Ectodermal cell (in vitro differentiated cells): ENCODE data around the gene PRDM8.

Experiments
- H3K27ac ChIP-seq: 2 replicates; pipeline ENCODE4 v1.7.0; 2013; ENCODE audit warnings: mild to moderate bottlenecking, low read depth, low read length; ENCODE audit not compliant: insufficient read depth, poor library complexity, severe bottlenecking
- H3K27me3 ChIP-seq: 2 replicates; pipeline ENCODE4 v1.7.0; 2013; ENCODE audit warnings: mild to moderate bottlenecking, low read length; ENCODE audit not compliant: insufficient read depth, control insufficient read depth, poor library complexity, severe bottlenecking
- H3K36me3 ChIP-seq: one replicate; pipeline ENCODE4 v1.7.0; 2013; ENCODE audit warnings: low read length; ENCODE audit not compliant: control insufficient read depth, insufficient read depth
- H3K4me1 ChIP-seq: one replicate; pipeline ENCODE4 v1.7.0; 2013; ENCODE audit warnings: low read length; ENCODE audit not compliant: control insufficient read depth, insufficient read depth
- H3K4me3 ChIP-seq: 2 replicates; pipeline ENCODE4 v1.7.0; 2013; ENCODE audit warnings: low read depth, low read length, control low read depth; ENCODE audit not compliant: insufficient read depth
- H3K9me3 ChIP-seq: 2 replicates; pipeline ENCODE4 v1.7.0; 2013; ENCODE audit warnings: mild to moderate bottlenecking, low read length, moderate library complexity; ENCODE audit not compliant: control insufficient read depth
- WGBS, 2 experiments: methylation state at CpG; one replicate each; pipeline ENCODE4 v1.1.7; 2013; ENCODE audit warnings: missing lambda C conversion rate in 2 of 2; 5-methylcytosine and 5-hydroxymethylcytosine counted together

PRDM8 gene

DNA sequence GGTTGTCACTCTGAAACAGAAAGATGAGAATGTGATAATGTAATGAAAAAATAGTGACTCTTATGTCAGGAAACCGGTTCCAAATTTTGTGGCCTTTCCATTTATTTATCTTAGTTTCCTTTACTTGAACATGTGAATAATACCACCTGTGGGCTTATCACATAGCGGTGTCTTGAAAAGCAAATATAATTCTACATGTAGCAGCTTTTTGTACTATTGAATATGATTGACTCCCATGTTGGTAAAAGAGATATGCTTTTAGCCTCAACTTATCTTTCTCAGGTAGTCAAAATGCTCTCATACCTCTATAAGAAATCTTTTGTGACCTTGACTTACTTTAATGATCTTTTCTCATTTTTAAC is 12.0 kb downstream of the PRDM8 start:
- Histone ChIP-seq H3K27ac (no peak overlapping the region), H3K4me3 (no peak overlapping the region), H3K4me1 (no peaks in the 10 kb centered on the region), H3K27me3 (peaks cover 86% of the 10 kb centered on the region), H3K9me3 (no peaks in the 10 kb centered on the region), H3K36me3 (no peaks in the 10 kb centered on the region)
- WGBS, 2 experiments = 83 to 90% methylated on average over 1 to 2 of the region's 2 CpGs

DNA sequence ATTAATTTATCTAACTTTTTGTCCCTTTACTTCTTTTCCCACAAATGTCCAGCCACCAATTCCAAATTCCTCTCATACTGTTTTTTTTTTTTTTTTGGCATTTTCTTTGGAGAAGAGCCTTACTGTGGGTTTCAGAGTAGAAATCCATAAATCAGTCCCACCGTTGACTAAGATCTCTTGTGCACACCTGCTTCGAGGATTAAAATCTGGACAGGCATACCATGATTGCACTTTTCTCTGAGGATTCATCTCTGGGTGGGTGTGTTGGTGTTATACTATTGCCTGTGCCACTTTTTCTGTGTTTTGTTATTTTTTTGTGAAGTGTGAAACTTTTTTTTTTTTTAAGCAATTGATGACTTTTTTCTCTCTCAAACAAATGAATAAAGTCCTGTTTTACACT is 13.2 kb downstream of the PRDM8 start:
- no peaks in the 10 kb centered on the region for H3K4me1 ChIP-seq
- H3K4me3 ChIP-seq = no peak overlapping the region
- 84 to 88% methylated on average over 2 of the region's 2 CpGs for WGBS, 2 experiments
- peaks cover 79% of the 10 kb centered on the region for H3K27me3 ChIP-seq
- H3K9me3 ChIP-seq = no peaks in the 10 kb centered on the region
- H3K36me3 ChIP-seq = no peaks in the 10 kb centered on the region
- H3K27ac ChIP-seq = no peak overlapping the region

DNA sequence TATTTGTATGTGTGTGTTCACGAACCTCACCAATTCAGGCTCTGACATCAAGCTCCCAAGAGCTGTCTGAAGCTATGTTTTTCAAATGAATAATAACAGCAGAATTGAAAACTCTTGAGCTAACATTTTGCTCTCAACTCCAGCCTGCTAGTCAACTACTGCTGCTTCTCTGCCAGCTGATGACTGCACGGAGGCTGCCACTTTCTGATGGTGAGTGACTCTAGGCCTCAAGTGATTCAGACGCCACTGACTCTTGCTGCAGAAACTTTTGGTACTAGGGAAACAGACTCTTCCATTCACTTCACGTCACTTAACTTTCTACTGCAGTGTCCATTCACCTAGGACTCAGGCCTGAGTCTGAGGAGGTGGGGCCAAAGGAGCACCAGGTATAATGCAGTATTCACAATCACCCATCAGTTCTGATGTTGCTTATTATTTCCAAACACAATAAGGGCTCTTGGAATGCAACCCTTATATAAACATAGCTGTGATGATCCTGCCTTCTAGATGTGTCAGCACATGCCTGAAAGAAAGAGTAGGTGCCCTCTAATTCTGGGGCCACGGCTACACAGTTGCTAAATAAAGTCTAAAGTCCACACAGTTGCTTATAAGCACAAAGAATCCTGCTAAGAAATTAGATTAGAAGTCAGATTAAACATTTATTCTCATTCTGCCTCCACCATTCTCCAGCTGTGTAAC is 16.0 kb downstream of the PRDM8 start:
- H3K4me1 ChIP-seq = no peaks in the 10 kb centered on the region
- no peak overlapping the region for H3K27ac ChIP-seq
- WGBS, 2 experiments = 68 to 74% methylated on average over 4 to 5 of the region's 5 CpGs
- no peaks in the 10 kb centered on the region for H3K9me3 ChIP-seq
- H3K27me3 ChIP-seq = peaks cover 75% of the 10 kb centered on the region
- no peak overlapping the region for H3K4me3 ChIP-seq
- H3K36me3 ChIP-seq = no peaks in the 10 kb centered on the region

DNA sequence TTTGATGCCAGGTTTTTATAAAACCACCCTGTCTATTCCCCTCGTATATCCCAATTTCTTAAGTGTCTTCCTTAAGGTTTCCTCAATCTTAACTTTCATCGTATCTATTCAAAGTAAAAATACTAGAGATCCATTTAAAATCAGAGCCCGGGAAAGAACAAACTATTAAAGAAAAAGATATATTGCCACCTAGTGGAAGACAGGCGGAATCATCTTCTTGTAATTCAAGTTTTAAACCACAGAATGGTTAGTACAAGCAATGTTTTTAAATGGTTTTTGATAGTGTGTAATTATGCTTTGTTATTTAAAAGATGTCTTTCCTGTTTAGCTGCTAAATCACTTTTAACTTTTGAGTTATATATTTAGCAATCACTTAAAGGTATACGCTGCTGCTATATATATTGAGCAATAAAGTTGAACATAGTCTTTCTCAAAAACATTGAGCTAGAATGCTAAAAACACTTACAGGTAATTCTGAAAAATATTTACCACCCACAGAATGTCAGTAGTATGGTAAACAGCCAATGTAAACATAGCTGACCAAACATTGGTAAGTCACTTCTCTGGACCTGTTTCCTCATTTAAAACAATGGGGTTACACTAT is 18.2 kb downstream of the PRDM8 start:
- 0 to 1% methylated on average over 1 to 4 of the region's 5 CpGs for WGBS, 2 experiments
- H3K9me3 ChIP-seq = no peaks in the 10 kb centered on the region
- no peaks in the 10 kb centered on the region for H3K36me3 ChIP-seq
- no peak overlapping the region for H3K4me3 ChIP-seq
- no peak overlapping the region for H3K27ac ChIP-seq
- peaks cover 64% of the 10 kb centered on the region for H3K27me3 ChIP-seq
- H3K4me1 ChIP-seq = no peaks in the 10 kb centered on the region

DNA sequence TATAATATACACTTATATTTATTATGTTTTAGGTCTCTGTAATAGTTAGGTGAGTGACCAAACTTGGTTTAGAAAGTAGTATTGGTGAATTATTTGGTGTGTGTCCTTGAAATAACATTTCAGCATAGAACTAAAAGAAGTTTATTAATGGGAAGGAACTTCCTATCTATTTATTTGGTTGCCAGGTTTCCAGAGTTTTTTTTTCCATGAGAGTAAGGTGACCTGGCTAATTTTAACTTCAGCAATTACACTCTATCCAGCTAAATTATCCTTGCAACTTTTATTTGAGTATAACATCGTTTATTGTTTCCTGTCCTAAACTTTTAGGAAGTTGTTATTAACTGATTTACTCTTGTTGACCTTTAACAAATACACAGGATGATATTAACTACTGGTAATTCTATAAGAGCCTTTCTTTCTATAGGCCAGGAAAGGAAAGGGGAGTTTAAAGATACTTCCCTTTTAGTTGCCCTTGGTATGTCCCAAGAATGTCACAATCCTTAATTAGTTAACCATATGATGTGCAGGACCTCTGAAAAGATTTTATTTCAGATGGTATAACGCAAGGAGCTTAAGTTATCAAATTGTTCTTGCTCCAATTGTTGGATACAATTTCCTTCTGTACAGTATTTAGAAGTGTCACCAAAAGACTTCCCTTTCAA is 18.9 kb downstream of the PRDM8 start:
- no peaks in the 10 kb centered on the region for H3K4me1 ChIP-seq
- no peak overlapping the region for H3K27ac ChIP-seq
- H3K9me3 ChIP-seq = no peaks in the 10 kb centered on the region
- H3K27me3 ChIP-seq = peaks cover 58% of the 10 kb centered on the region
- 88 to 100% methylated on average over 1 to 2 of the region's 2 CpGs for WGBS, 2 experiments
- H3K4me3 ChIP-seq = no peak overlapping the region
- no peaks in the 10 kb centered on the region for H3K36me3 ChIP-seq

DNA sequence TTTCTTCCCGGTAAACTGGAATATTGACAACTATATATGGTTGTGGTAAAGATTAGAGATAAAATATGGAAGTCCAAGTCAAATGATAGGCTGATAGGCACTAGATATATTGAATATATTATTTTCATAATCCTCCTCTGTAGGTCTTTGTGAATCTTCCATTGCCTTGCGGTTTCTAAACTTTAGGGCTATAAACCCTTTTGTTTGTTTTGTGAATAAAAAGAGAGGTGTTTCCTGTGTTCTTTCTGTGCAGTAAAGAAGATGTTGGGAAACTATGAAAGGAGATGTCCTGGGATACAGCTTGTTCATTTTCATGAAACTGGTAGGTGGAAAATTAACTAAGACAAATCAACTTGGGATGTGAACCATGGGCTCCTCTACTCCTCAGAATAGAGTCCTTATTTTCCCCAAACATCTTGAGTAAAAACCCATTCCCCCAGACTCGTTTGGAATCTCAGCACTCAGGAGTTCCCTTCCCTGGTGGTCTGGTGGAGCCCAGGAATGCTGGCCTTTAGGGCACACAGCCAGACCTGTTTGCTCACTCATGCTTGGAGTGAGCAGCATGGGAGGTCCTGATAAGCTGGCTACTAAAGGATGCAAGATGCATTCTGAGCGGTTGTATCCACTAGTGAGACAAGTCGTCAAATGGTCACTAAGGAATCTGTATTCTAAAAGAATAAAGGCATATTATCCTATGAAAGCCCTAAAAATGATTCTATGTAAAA is 22.2 kb downstream of the PRDM8 start:
- H3K27me3 ChIP-seq = peaks cover 48% of the 10 kb centered on the region
- no peaks in the 10 kb centered on the region for H3K4me1 ChIP-seq
- 52 to 56% methylated on average over 4 to 5 of the region's 5 CpGs for WGBS, 2 experiments

DNA sequence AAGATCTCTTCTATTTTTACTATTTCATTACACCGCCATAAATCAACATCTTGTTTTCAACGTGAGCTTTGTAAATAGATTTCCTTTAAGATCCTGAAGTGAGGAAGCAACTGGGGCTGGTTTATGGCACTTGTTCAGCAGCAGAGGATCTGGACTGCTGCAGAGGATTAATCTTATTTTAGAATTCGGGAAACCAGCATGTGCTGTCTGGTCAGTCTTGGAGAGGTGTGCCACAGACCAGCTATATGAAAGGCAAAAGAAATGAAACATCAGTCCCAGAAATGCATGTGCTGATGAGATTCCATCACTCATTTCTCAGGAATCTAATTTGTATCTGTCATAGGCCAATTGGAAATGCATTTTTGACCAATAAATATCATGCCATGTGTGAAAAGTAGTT is 23.4 kb downstream of the PRDM8 start:
- WGBS, 2 experiments = 61 to 72% methylated on average over 2 to 3 of the region's 3 CpGs
- H3K36me3 ChIP-seq = no peaks in the 10 kb centered on the region
- no peak overlapping the region for H3K4me3 ChIP-seq
- H3K27me3 ChIP-seq = peaks cover 42% of the 10 kb centered on the region
- no peak overlapping the region for H3K27ac ChIP-seq
- H3K4me1 ChIP-seq = no peaks in the 10 kb centered on the region
- no peaks in the 10 kb centered on the region for H3K9me3 ChIP-seq

More for the DNA sequence above, 22.2 kb downstream of the PRDM8 start:
- Histone ChIP-seq H3K27ac (no peak overlapping the region), H3K36me3 (no peaks in the 10 kb centered on the region), H3K4me3 (no peak overlapping the region), H3K9me3 (no peaks in the 10 kb centered on the region)

DNA sequence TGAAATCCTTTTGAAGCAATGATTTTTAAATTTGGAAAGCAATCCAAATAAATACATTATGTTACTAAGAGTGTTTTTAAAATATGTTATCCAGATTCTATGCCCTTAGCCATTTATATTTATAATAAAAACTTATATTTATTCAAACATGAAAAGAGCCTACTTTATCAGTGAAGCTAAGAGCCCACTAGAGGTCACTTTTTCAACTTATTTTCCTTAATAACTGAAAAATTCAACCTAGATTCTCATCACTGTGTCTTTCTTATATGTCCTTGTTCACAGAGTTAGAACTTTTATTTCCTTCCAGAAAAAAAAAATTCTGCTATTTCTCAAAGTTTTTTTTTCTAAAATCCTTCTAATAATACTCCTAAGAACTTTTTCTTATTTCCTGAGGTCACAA is 23.9 kb downstream of the PRDM8 start:
- Histone ChIP-seq H3K27ac (no peak overlapping the region), H3K27me3 (peaks cover 38% of the 10 kb centered on the region), H3K4me1 (no peaks in the 10 kb centered on the region), H3K9me3 (no peaks in the 10 kb centered on the region), H3K4me3 (no peak overlapping the region), H3K36me3 (no peaks in the 10 kb centered on the region)

DNA sequence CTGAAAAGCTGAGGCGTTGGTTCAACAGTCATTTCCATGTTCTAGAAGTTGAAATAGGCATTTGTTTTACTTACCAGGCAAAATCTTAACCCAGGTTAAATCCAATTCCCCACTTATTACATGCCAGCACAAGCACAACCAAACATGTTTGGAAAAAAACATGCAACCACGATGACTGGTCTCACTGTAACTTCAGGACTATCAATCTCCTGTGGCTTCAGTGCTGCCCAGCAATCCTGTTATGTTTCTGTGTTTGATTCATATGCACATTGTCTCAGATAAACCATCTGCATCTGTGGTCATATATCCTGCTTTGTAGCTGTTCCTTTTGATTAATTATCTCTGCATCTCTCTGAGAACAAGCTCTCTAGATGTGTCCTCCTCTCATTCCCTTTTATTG is 28.3 kb downstream of the PRDM8 start:
- H3K27ac ChIP-seq = no peak overlapping the region
- peaks cover 17% of the 10 kb centered on the region for H3K27me3 ChIP-seq
- WGBS, 2 experiments = 72 to 76% methylated on average over 2 of the region's 2 CpGs
- no peaks in the 10 kb centered on the region for H3K4me1 ChIP-seq
- H3K9me3 ChIP-seq = no peaks in the 10 kb centered on the region
- H3K36me3 ChIP-seq = no peaks in the 10 kb centered on the region
- no peak overlapping the region for H3K4me3 ChIP-seq

DNA sequence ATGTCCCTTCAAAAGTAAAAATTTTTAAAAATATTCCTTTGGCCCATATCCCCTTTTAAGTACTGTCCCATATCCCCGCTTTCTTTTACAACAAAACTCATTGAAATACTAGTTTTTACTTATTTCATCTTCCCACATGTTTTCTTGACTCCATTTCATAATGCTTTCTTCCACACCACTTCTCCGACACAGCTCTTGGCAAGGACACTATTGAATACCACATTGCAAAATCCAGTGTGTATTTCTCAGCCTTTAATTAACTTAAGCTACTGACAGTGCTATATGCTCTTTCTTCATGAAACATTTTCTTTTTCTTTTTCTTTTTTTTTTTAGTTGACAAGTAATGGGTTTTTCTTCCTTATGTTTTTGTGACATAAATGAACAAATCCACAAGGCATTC is 28.8 kb downstream of the PRDM8 start:
- Histone ChIP-seq H3K4me3 (no peak overlapping the region), H3K36me3 (no peaks in the 10 kb centered on the region), H3K4me1 (no peaks in the 10 kb centered on the region), H3K27ac (no peak overlapping the region), H3K27me3 (peaks cover 17% of the 10 kb centered on the region), H3K9me3 (no peaks in the 10 kb centered on the region)
- WGBS, 2 experiments = 38 to 42% methylated on average over 2 of the region's 2 CpGs
